ENCODE data around the gene ATP2C2.

The ATP2C2 gene

DNA sequence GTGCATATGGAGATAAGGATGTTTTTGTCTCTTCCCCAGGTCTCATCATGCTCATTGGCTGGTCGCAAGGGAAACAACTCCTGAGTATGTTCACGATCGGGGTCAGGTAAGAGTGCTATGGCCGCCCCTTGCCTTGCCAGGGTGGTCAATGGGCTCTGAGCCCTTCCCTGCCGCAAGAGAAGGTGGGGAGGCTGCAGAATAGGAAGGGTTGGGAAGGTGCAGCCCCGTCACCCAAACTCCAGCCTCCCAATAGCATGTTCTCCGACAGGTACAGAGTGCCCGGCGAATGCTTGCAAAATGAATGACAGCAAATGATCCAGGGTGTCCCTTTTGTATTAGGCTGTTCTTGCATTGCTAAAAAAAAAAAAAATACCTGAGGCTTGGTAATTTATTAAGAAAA is 57.4 kb downstream of the ATP2C2 start:
- Histone ChIP-seq H3K4me1 (ENCODE audit: insufficient read depth, low read length, poor library complexity, severe bottlenecking) (no peaks in the 10 kb centered on the region), H3F3A (ENCODE audit: low read depth) (no peaks in the 10 kb centered on the region), H2AFZ (ENCODE audit: low read length) (no peak overlapping the region), H3K9me3 (ENCODE audit: insufficient read depth, low read depth, low read length) (no peaks in the 10 kb centered on the region), H3K27me3 (ENCODE audit: insufficient read depth, low read length, poor library complexity, severe bottlenecking) (peaks cover 88% of the 10 kb centered on the region), H4K20me1 (ENCODE audit: insufficient read depth, low read length, poor library complexity, severe bottlenecking) (no peaks in the 10 kb centered on the region), H3K9ac (ENCODE audit: low read depth, low read length, poor library complexity, severe bottlenecking) (no peak overlapping the region), H3K36me3 (ENCODE audit: insufficient read depth, low read length) (no peaks in the 10 kb centered on the region), H3K79me2 (ENCODE audit: insufficient read depth, low read length) (no peaks in the 10 kb centered on the region), H3K9me2 (replicated peaks; ENCODE audit: low read depth, low read length) (no peaks in the 10 kb centered on the region), H3K4me3 (ENCODE audit: low read length, poor library complexity, severe bottlenecking) (no peak overlapping the region), H3K4me2 (ENCODE audit: low read depth, low read length, poor library complexity, severe bottlenecking) (no peak overlapping the region)
- TF ChIP-seq, protein P1, sequence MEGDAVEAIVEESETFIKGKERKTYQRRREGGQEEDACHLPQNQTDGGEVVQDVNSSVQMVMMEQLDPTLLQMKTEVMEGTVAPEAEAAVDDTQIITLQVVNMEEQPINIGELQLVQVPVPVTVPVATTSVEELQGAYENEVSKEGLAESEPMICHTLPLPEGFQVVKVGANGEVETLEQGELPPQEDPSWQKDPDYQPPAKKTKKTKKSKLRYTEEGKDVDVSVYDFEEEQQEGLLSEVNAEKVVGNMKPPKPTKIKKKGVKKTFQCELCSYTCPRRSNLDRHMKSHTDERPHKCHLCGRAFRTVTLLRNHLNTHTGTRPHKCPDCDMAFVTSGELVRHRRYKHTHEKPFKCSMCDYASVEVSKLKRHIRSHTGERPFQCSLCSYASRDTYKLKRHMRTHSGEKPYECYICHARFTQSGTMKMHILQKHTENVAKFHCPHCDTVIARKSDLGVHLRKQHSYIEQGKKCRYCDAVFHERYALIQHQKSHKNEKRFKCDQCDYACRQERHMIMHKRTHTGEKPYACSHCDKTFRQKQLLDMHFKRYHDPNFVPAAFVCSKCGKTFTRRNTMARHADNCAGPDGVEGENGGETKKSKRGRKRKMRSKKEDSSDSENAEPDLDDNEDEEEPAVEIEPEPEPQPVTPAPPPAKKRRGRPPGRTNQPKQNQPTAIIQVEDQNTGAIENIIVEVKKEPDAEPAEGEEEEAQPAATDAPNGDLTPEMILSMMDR (conservative IDR thresholded peaks at IDR 0.05; ENCODE audit: low read length): no peak
- TF ChIP-seq EZH2phosphoT487 (IDR thresholded peaks at IDR 0.05; ENCODE audit: borderline replicate concordance): no peak

DNA sequence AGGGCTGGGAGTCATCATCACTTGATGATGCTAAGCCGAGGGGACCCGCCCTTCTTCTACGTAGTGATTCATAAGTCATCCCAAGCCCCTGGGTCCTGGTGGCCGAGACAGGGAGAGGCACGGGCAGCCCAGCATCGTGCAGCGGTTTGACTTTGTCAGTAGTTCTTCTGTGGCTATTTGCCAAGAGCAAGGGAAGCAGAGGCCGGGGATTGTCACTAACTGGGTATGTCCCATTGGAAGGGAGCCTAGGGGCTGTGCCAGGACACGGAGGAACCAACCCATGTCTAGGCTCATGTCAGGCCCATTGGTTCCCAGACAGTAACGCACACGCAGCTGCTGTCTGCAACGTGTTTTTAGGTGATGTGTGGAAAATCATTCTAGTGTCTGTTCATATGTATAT is 58.5 kb downstream of the ATP2C2 start:
- Histone ChIP-seq H3K79me2 (ENCODE audit: insufficient read depth, low read length) (no peaks in the 10 kb centered on the region), H3F3A (ENCODE audit: low read depth) (no peaks in the 10 kb centered on the region), H3K4me2 (ENCODE audit: low read depth, low read length, poor library complexity, severe bottlenecking) (no peak overlapping the region), H3K9me2 (replicated peaks; ENCODE audit: low read depth, low read length) (no peaks in the 10 kb centered on the region), H2AFZ (ENCODE audit: low read length) (no peak overlapping the region), H3K9ac (ENCODE audit: low read depth, low read length, poor library complexity, severe bottlenecking) (no peak overlapping the region), H3K36me3 (ENCODE audit: insufficient read depth, low read length) (no peaks in the 10 kb centered on the region), H3K9me3 (ENCODE audit: insufficient read depth, low read depth, low read length) (no peaks in the 10 kb centered on the region), H3K4me3 (ENCODE audit: low read length, poor library complexity, severe bottlenecking) (no peak overlapping the region), H3K4me1 (ENCODE audit: insufficient read depth, low read length, poor library complexity, severe bottlenecking) (no peaks in the 10 kb centered on the region), H4K20me1 (ENCODE audit: insufficient read depth, low read length, poor library complexity, severe bottlenecking) (no peaks in the 10 kb centered on the region), H3K27me3 (ENCODE audit: insufficient read depth, low read length, poor library complexity, severe bottlenecking) (peaks cover 83% of the 10 kb centered on the region)
- TF ChIP-seq EZH2phosphoT487 (IDR thresholded peaks at IDR 0.05; ENCODE audit: borderline replicate concordance): no peak
- TF ChIP-seq, protein P1 (conservative IDR thresholded peaks at IDR 0.05; ENCODE audit: low read length): no peak

DNA sequence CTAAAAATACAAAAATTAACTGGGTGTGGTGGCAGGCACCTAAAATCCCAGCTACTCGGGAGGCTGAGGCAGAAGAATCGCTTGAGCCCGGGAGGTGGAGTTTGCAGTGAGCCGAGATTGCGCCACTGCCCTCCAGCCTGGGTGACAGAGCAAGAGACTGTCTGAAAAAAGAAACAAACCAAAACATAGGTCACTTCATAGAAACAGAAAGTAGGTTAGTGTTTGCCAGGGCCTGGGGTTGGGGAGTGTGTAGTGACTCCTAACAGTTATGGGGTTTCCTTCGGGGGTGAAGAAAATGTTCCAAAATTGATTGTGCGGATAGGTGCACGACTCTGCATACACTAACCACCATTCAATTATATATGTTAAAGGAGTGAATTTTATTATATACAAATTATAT is 59.2 kb downstream of the ATP2C2 start:
- Histone ChIP-seq H3K4me3 (ENCODE audit: low read length, poor library complexity, severe bottlenecking) (no peak overlapping the region), H3K79me2 (ENCODE audit: insufficient read depth, low read length) (no peaks in the 10 kb centered on the region), H3K9ac (ENCODE audit: low read depth, low read length, poor library complexity, severe bottlenecking) (no peak overlapping the region), H3K9me3 (ENCODE audit: insufficient read depth, low read depth, low read length) (no peaks in the 10 kb centered on the region), H4K20me1 (ENCODE audit: insufficient read depth, low read length, poor library complexity, severe bottlenecking) (no peaks in the 10 kb centered on the region), H3K4me2 (ENCODE audit: low read depth, low read length, poor library complexity, severe bottlenecking) (no peak overlapping the region), H2AFZ (ENCODE audit: low read length) (no peak overlapping the region), H3K9me2 (replicated peaks; ENCODE audit: low read depth, low read length) (no peaks in the 10 kb centered on the region), H3K27me3 (ENCODE audit: insufficient read depth, low read length, poor library complexity, severe bottlenecking) (peaks cover 75% of the 10 kb centered on the region), H3F3A (ENCODE audit: low read depth) (no peaks in the 10 kb centered on the region), H3K36me3 (ENCODE audit: insufficient read depth, low read length) (no peaks in the 10 kb centered on the region), H3K4me1 (ENCODE audit: insufficient read depth, low read length, poor library complexity, severe bottlenecking) (no peaks in the 10 kb centered on the region)
- TF ChIP-seq, protein P1 (conservative IDR thresholded peaks at IDR 0.05; ENCODE audit: low read length): no peak
- TF ChIP-seq EZH2phosphoT487 (IDR thresholded peaks at IDR 0.05; ENCODE audit: borderline replicate concordance): no peak

All from Loucy (cell line).